GM18519 (cell line): ENCODE results near the gene FBXL7.

Experiments
- ATAC-seq: cut with Tn5 transposase; IDR thresholded peaks from one replicate; pipeline ENCODE4 v1.9.1; 2021; ENCODE audit warnings: mild to moderate bottlenecking, moderate library complexity; ENCODE audit not compliant: unreplicated experiment, low FRiP score

FBXL7 gene

GRCh38 chr5:15737871-15738664, 238.1 kb downstream of the FBXL7 start:
- no peak for ATAC-seq

GRCh38 chr5:15740383-15740782, 240.4 kb downstream of the FBXL7 start:
- ATAC-seq: no peak

GRCh38 chr5:15741591-15741990, 241.6 kb downstream of the FBXL7 start:
- ATAC-seq: no peak

- no peak for ATAC-seq
Measured at GRCh38 chr5:15746833-15747232, 246.9 kb downstream of the FBXL7 start.

- no peak for ATAC-seq
Measured at GRCh38 chr5:15748266-15748665, 248.3 kb downstream of the FBXL7 start.

GRCh38 chr5:15752663-15753285, 252.8 kb downstream of the FBXL7 start:
- no peak for ATAC-seq

- no peak for ATAC-seq
Measured at GRCh38 chr5:15753752-15754151, 253.8 kb downstream of the FBXL7 start.

GRCh38 chr5:15757103-15757502, 257.1 kb downstream of the FBXL7 start:
- ATAC-seq: no peak

- ATAC-seq: no peak
Measured at GRCh38 chr5:15757619-15758018, 257.6 kb downstream of the FBXL7 start.

- no peak for ATAC-seq
Measured at GRCh38 chr5:15762668-15763067, 262.7 kb downstream of the FBXL7 start.

- no peak for ATAC-seq
Measured at GRCh38 chr5:15763754-15764153, 263.8 kb downstream of the FBXL7 start.

GRCh38 chr5:15768936-15769335, 269.0 kb downstream of the FBXL7 start:
- ATAC-seq: no peak

GRCh38 chr5:15772131-15772530, 272.2 kb downstream of the FBXL7 start:
- ATAC-seq: no peak

GRCh38 chr5:15774632-15775031, 274.7 kb downstream of the FBXL7 start:
- ATAC-seq: no peak

GRCh38 chr5:15776346-15776745, 276.4 kb downstream of the FBXL7 start:
- no peak for ATAC-seq

- no peak for ATAC-seq
Measured at GRCh38 chr5:15783734-15784133, 283.8 kb downstream of the FBXL7 start.

GRCh38 chr5:15785531-15785981, 285.6 kb downstream of the FBXL7 start:
- no peak for ATAC-seq

GRCh38 chr5:15786326-15786725, 286.3 kb downstream of the FBXL7 start:
- ATAC-seq: no peak

GRCh38 chr5:15786884-15787283, 286.9 kb downstream of the FBXL7 start:
- ATAC-seq: no peak

- ATAC-seq: no peak
Measured at GRCh38 chr5:15787681-15788080, 287.7 kb downstream of the FBXL7 start.

GRCh38 chr5:15789642-15790041, 289.7 kb downstream of the FBXL7 start:
- ATAC-seq: no peak

- no peak for ATAC-seq
Measured at GRCh38 chr5:15790446-15791018, 290.6 kb downstream of the FBXL7 start.
